GM12865 (cell line): Measurements from ENCODE around the gene TWF2.
A peak's percentile ranks its signal among the peaks of the same experiment; 100 is the strongest.
"Not testable (repeated sequence)": the region's sequence is repeated elsewhere in the genome, so short reads cannot be mapped to it uniquely, and the experiment has no call there.

Source experiments
- DNase-seq: peaks from one replicate; pipeline ENCODE4 v3.0.0; 2010; ENCODE audit warnings: low read depth
- H3K4me3 ChIP-seq: 2 replicates; pipeline ENCODE4 v1.5.1; 2011; ENCODE audit warnings: mild to moderate bottlenecking, low read depth, low read length, control low read depth
- CTCF ChIP-seq: IDR thresholded peaks from 2 replicates; pipeline ENCODE4 v1.5.1; 2011; ENCODE audit warnings: low read length, control low read depth, low read depth, inconsistent platforms; ENCODE audit not compliant: insufficient read depth; ENCODE audit errors: missing control alignments

The TWF2 gene

GRCh38 chr3:52238761-52239701, at the start of gene TWF2:
Gene TWF2 (minus strand): TSS chr3:52239158. CDS start chr3:52239016, 142 bp downstream.
- DNase-seq = peak; percentile 89
- peak; percentile 45 for TF ChIP-seq CTCF
- H3K4me3 ChIP-seq = peak within 1 kb of the TSS; percentile 67

GRCh38 chr3:52288674-52289073, 49.7 kb upstream of the TWF2 start:
- DNase-seq = no peak
- TF ChIP-seq CTCF = no peak
- H3K4me3 ChIP-seq = peak overlapping the region; percentile 87

DNA sequence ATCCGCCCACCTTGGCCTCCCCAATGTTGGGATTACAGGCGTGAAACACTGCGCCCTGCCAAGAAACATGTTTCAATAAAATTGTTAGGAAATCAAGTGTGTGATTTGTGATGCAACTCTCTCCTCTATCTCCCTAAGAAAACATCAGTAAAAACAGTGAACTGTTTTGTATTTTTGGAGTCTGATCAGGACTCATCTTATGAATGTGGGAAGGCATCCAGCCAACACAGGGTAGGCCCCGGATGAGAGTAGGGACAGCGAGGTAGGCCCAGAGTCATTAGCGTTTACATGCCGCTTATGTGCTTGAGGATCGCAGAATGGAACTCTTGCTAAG, 47.8 kb upstream of the TWF2 start:
- DNase-seq = no peak
- peak overlapping the region; percentile 87 for H3K4me3 ChIP-seq
- no peak for TF ChIP-seq CTCF

DNA sequence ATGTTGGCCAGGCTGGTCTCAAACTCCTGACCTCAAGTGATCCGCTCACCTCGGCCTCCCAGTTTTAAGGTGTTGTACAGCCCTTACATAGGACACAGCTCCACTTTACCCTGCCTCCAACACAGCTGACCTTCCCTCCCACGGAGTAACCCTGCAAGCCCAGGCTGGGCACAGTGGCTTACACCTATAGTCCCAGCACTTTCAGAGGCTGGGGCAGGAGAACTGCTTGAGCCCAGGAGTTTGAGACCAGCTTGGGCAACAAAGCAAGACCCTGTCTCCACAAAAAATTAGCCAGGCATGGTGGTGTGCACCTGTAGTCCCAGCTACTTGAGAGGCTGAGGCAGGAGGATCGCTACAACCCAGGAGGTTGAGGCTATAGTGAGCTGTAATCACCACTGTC, 45.1 kb upstream of the TWF2 start:
- not testable (repeated sequence) for DNase-seq, H3K4me3 ChIP-seq

GRCh38 chr3:52283306-52283705, 44.3 kb upstream of the TWF2 start:
- no peak for TF ChIP-seq CTCF
- no peak overlapping the region for H3K4me3 ChIP-seq
- DNase-seq = no peak

- no peak overlapping the region for H3K4me3 ChIP-seq
- TF ChIP-seq CTCF = no peak
- no peak for DNase-seq
Measured at GRCh38 chr3:52281981-52282801, 43.2 kb upstream of the TWF2 start.

- no peak for TF ChIP-seq CTCF
- no peak overlapping the region for H3K4me3 ChIP-seq
- DNase-seq = no peak
Measured at GRCh38 chr3:52280050-52280461, 41.1 kb upstream of the TWF2 start.
